GM10266 (cell line): ENCODE data around the gene SSX7.
"Not testable (repeated sequence)": the region's sequence is repeated elsewhere in the genome, so short reads cannot be mapped to it uniquely, and the experiment has no call there.

ENCODE experiments used
- DNase-seq: peaks from one replicate; pipeline ENCODE4 v3.0.0; 2012; ENCODE audit errors: extremely low spot score
- TF ChIP-seq, protein P1 (sequence below): IDR thresholded peaks from 2 replicates; pipeline ENCODE4 v1.5.1; 2012; ENCODE audit warnings: mild to moderate bottlenecking, low read depth; ENCODE audit not compliant: control insufficient read depth, insufficient read depth; ENCODE audit errors: missing control alignments

The SSX7 gene, protein sequence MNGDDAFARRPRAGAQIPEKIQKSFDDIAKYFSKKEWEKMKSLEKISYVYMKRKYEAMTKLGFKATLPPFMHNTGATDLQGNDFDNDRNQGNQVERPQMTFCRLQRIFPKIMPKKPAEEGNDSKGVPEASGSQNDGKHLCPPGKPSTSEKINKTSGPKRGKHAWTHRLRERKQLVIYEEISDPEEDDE

DNA sequence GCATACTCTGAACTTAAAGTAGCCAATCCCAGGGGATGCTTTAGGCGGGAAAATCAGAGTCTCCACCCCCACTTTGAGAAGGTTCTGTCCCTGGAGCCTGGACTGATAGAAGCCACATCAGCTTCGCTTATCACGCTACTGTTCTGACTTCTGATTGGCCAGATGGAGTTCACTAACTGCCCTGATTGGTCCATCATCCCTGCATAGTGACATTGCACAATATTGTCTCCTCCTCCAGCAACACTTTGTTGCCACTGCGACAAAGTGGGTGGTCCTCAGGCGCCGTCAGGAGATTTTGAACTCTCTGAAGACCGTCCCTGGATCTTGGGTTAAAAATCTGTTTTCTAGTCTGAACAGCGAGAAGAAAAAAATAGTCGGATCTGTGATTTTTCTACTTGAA is at the start of gene SSX7:
Gene SSX7 (minus strand): TSS at position 101 of the 400 bp plus-strand sequence. CDS start 1,428 bp downstream, outside the sequence.
- not testable (repeated sequence) for DNase-seq

DNA sequence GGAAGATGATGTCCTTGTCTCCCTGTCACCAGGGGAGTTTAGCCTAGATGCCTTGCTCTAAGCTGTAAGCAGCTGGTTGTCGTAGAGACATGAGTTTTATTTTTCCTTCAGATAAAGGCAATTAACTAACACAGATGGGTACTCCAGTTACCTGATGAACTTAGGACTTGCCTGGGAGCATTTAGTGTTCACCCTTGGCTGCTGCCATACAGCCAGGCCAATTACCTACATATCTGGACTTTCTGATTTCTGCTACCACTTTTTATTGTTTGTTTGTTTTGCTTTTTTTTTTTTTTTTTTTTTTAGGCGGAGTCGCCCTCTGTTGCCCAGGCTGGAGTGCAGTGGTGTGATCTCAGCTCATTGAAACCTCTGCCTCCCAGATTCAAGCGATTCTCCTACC is 37.3 kb upstream of the SSX7 start:
- not testable (repeated sequence) for DNase-seq

GRCh38 chrX:52662218-52662617 is 7.5 kb upstream of the SSX7 start:
- not testable (repeated sequence) for DNase-seq

- not testable (repeated sequence) for DNase-seq
Observed at GRCh38 chrX:52655475-52655874, 775 bp upstream of the SSX7 start.

DNA sequence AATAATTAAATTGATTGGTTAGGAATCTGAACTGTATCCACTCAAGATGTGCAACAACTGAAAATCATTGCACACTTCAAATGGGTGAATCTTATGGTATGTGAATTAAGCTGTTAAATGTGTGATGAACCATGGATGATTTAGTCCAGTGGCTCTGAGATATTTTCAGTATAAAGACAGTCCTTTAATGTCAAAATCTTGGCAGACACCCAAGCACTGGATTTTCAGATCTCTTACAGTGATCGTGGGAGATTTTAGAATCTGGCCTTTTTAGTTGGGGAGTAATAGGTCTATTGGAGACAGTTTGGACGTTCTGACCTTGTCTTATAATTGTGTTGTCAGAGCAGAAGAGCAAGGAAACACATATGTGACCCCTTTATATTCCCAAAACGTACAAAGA is 4.0 kb downstream of the SSX7 start:
- DNase-seq, result not testable (repeated sequence)

- not testable (repeated sequence) for DNase-seq
Observed at GRCh38 chrX:52648956-52649355, 5.7 kb downstream of the SSX7 start.

- DNase-seq, result not testable (repeated sequence)
Observed at GRCh38 chrX:52628483-52628882, 26.2 kb downstream of the SSX7 start.

DNA sequence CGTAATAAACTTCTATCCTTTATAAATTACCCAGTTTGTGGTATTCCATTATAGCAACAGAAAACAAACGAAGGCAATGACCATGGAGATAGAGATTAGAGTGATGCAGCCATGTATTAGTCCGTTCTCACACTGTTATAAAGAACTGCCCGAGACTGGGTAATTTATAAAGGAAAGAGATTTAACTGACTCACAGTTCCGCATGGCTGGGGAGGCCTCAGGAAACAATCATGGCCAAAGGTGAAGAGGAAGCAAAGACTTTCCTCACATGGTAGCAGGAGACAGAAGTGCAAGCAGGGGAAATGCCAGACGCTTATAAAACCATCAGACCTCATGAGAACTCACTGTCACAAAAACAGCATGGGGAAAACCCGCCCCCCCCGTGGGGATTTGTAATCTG is 34.0 kb downstream of the SSX7 start:
- not testable (repeated sequence) for DNase-seq

GRCh38 chrX:52608961-52609360 is 45.7 kb downstream of the SSX7 start:
- TF ChIP-seq, protein P1, sequence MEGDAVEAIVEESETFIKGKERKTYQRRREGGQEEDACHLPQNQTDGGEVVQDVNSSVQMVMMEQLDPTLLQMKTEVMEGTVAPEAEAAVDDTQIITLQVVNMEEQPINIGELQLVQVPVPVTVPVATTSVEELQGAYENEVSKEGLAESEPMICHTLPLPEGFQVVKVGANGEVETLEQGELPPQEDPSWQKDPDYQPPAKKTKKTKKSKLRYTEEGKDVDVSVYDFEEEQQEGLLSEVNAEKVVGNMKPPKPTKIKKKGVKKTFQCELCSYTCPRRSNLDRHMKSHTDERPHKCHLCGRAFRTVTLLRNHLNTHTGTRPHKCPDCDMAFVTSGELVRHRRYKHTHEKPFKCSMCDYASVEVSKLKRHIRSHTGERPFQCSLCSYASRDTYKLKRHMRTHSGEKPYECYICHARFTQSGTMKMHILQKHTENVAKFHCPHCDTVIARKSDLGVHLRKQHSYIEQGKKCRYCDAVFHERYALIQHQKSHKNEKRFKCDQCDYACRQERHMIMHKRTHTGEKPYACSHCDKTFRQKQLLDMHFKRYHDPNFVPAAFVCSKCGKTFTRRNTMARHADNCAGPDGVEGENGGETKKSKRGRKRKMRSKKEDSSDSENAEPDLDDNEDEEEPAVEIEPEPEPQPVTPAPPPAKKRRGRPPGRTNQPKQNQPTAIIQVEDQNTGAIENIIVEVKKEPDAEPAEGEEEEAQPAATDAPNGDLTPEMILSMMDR, result no peak
- no peak for DNase-seq

- not testable (repeated sequence) for DNase-seq
Observed at GRCh38 chrX:52603151-52603550, 51.5 kb downstream of the SSX7 start.

DNA sequence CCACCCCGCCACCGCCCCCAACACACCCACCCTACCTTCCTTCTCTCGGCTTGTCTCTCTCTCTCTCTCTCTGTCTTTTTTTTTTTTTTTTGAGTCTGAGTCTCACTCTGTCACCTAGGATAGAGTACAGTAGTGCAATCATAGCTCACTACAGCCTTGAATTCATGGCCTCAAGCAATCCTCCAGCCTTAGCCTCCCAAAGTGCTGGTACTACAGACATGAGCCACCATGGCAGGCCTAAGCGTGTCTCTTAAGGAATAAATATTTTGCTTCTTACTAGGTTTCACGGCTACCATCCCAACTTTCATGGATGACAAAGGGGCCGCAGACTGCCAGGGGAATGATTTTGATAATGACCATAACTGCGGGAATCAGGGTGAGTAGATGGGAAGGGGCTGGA is 55.8 kb downstream of the SSX7 start:
- DNase-seq, result no peak
- TF ChIP-seq, protein P1, result no peak

DNA sequence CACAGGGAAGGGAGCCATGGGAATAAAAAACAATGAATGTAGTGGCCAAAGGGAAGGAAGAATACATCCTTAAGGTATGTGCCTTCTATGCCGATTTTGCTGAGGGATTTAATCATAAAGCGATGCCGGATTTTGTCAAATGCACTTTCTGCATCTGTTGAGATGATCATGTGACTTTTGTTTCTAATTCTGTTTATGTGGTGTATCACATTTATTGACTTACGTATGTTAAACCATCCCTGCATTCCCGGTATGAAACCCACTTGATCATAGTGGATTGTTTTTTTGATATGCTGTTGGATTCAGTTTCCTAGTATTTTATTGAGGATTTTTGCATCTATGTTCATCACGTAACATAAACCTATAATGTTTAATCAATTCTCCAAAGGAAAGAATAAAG is 60.0 kb downstream of the SSX7 start:
- TF ChIP-seq, protein P1, result no peak
- DNase-seq, result no peak
